Neural progenitor cell (in vitro differentiated cells): ENCODE results near the gene RAB36.

ENCODE experiments used
- CTCF ChIP-seq: fragments of 200-600 bp; sonication (generic); IDR thresholded peaks from 2 replicates; pipeline ENCODE4 v1.5.1; 2017; ENCODE audit warnings: antibody characterized with exemption, mild to moderate bottlenecking
- EZH2phosphoT487 ChIP-seq: fragments of 200-600 bp; sonication (generic); IDR thresholded peaks from 2 replicates; pipeline ENCODE4 v1.6.1; 2017; ENCODE audit warnings: antibody characterized with exemption

GRCh38 chr22:23169043-23169406, 23.7 kb downstream of the RAB36 start:
- TF ChIP-seq CTCF (no peak), EZH2phosphoT487 (no peak)
